Embryonic facial prominence (tissue), 1 donor: ENCODE results near the gene FAM167B.

Experiments used
- DNase-seq: peaks from one replicate; pipeline ENCODE4 v3.0.0-alpha.2; 2016; ENCODE audit errors: extremely low spot score

FAM167B gene

GRCh38 chr1:32223683-32224082, 23.3 kb upstream of the FAM167B start:
- DNase-seq, result no peak

DNA sequence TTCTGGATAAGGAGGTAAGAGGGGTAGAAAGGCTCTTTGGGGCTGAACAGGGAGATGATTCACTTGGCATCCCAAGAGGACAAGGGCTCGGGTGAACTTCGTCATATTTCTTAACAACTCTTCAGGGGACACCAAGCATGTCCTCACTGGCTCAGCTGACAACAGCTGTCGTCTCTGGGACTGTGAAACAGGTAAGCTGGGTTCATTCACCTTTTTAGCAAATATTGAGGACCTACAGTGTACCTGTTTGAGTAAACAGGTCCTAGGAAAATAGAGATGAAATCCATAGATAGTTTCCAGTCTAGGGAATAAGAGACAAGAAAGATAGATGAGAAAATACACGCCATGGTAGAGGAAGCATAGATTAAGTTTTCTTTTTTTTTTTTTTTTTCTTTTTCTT, 22.7 kb upstream of the FAM167B start:
- DNase-seq, result no peak

- DNase-seq, result no peak
Observed at GRCh38 chr1:32228771-32229170, 18.3 kb upstream of the FAM167B start.

DNA sequence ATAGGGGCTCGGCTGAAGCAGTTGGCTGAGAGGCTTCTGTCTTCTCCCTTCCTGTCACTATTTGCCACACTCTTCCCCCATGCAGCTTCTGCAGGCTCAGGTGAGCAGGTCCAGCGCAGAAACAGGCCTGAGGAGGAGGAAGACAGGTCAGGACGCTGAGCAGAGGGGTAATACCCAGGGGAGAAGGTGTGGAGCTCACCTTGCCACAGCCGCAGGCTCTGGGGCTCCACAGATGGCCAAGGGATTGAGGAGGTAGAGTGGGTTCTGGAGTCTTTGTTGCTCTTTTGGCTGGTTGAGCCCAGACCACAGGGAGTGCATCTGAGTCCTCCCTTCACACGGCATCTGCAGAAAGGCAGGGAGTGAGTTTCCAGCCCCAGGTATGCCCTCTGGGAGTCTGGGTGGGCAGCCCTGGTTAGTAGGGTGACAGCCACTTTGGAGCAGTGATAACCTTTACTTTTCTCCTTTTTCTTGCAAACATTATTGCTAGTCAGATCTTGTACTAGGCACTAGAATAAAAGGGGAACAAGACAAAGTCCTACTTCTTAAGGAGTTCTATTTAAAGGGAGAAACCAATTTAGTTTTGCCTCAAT, 15.1 kb upstream of the FAM167B start:
- DNase-seq, result no peak

GRCh38 chr1:32232558-32233304, 14.3 kb upstream of the FAM167B start:
- no peak for DNase-seq

DNA sequence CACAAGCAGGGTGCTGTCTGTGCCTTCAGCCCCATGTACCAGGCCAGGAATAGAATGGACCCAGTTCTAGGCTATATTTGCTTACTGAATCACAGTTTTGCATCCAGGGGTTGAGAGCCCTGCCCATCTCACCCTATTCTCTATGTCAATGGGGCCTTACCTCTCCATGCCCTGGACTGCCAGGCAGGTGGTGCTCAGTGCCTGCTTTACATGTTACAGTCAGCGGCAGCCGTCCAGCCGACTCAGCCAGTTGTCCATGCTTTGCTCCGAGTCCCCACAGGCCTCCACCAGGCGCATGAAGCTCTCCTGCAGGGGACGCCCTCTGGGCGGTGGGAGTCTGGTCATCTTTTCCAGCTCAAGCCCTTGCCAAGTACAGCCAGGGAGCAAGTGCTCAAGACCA, 12.2 kb upstream of the FAM167B start:
- DNase-seq, result no peak

DNA sequence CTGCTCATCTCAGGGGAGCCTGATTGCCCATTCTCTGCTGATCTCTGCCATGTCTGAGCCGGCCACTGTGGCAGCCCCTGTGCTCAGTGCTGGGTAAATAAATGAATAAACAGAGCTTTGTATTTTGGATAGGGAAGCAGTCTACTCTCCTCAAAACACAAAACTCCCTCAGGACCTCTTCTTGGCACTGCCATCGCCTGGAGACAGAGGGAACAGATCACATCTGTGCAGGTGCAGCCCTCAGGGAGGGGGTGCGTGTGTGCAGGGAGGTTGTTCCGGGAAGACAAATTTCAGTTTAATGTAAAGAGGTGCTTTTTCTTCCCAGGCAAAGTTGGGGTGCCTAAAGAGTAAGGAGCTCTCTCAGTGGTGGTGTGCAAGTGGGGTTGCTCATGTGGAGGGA, 7.7 kb upstream of the FAM167B start:
- DNase-seq, result no peak

DNA sequence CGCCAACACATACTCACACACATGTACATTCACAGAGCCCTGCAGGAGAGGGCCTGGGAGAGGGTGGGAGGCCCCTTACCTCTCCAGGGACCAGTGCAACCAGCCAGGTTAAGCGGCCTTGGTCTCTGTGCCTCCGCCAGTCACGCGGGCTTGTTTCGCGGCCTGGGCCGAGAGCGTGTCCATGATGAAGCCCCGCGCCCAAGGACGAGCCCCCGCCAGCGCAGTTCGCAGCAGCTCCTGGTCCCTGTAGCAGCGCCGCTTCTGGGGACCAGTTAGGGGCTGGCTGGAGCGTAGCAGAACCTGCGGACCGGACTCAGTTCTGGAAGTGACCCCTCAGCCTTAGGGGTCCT, 7.3 kb upstream of the FAM167B start:
- no peak for DNase-seq

- no peak for DNase-seq
Observed at GRCh38 chr1:32240140-32240951, 6.7 kb upstream of the FAM167B start.

- no peak for DNase-seq
Observed at GRCh38 chr1:32241001-32241763, 5.8 kb upstream of the FAM167B start.

DNA sequence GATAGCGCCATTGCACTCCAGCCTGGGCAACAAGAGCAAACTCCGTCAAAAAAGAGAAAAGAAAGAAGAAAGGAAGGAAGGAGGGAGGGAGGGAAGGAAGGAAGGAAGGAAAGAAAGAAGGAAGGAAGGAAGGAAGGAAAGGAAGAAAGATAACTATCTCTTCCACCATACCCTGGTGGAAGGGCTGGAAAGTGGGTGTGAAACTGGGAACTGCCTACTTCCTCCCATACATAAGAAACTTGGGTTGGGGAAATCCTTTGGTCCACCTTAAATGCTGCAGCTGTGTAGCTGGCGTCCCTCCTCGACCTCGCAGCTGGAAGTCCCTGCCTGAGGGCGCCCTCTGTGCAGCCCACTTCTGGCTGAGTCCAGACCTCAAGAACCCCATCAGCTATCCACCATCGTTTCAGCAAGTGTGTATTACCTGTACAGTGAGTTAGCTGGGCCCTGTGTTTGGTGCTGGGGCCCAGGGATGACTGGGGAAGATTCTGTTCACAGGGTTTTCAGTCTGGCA, 4.6 kb upstream of the FAM167B start:
- DNase-seq, result no peak

DNA sequence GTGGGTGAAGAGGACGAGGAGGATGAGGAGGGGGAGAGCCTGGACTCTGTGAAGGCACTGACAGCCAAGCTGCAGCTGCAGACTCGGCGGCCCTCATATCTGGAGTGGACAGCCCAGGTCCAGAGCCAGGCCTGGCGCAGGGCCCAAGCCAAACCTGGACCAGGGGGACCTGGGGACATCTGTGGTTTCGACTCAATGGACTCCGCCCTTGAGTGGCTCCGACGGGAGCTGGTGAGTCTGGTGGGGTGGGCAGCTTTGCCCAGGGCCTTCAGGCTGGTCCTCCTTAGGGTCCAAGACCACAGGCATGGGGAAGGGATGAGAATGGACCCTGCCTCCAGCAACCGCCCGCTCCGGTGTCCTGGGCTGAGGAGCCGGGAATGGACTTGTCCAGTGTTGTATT, 430 bp downstream of the FAM167B start:
- DNase-seq, result no peak

- no peak for DNase-seq
Observed at GRCh38 chr1:32247983-32248889, 1.2 kb downstream of the FAM167B start.

GRCh38 chr1:32249831-32250525, 3.0 kb downstream of the FAM167B start:
- DNase-seq, result no peak

DNA sequence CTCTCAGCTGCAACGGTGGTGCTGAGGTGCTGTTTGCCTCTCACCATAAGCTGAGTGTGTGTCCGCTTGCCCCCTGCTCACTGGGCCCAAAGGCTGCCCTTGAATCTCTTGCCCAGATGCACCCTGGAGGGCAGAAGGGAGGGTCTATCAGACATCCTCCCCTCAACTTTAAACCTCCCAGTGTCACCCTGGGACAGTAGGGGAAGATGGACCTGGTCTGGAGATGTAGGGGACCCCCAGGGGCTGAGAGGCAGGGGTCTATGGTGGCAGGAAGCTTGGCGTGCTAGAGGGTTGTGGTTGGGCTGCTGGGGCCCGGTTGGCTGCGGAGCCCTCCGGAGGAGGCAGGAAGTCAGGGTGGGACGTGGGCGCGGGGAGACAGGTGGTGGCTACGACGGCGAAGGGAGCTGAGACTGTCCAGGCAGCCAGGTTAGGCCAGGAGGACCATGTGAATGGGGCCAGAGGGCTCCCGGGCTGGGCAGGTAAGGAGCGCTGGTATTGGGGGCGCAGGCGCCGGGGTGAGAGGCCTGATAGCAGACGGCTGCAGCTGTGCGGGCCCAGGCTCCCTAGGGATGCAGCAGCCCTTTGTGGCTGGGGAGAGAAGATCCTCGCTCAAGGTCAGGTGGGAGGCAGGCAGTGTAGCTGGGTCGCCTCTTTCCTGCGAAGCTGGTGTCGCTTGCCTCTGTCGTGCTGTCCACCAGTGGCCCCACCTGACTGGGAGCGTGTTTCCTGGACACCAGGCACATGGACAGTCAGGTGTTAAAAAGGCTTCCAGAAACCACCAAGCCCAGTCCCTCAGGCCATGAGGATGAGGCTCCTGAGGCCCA, 4.1 kb downstream of the FAM167B start, which contains the start of gene LCK:
LCK (plus strand) TSS at position 373 of the 824 bp plus-strand sequence. CDS start 23,065 bp downstream, outside the sequence.
- no peak for DNase-seq

DNA sequence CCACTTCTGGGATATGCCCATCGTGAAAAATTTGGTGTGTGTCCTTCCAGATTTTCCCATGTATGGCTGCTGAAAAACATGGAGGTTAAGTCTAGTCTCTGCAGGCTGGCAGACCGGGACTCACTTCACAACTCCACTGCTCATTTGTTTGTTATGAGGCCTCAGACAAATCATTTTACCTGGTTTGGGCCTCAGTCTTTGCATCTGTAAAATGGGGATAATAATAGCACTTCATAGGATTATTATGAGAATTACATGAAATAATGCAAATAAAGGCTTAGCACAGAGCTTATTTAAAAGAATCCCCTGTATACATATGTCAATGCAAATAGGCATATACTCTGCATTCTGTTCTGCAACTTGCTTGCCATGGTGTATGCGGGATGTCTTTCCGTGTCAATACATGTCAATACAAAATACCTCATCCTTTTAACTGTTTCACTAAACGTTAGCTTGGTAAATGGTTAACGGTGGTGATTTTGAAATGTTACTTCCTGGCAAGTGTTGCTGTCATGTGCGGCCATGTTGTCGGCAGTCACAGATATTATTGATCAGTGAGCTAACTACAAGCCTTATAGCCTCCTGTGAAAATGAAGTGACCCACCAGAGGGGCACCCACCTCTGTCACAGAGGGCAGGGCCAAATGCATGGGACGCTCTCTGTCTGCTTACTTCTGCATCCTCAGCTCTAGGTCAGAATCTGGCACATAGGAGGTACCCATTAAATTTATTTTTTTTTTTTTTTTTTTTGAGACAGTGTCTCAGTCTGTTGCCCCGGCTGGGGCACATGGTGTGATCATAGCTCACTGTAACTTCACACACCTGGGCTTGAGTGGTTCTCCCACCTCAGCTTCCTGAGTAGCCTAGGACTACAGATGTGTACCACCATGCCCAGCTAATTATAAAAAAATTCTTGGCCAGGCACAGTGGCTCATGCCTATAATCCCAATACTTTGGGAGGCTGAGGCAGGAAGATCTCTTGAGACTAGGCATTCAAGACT, 8.3 kb downstream of the FAM167B start:
- DNase-seq, result no peak

DNA sequence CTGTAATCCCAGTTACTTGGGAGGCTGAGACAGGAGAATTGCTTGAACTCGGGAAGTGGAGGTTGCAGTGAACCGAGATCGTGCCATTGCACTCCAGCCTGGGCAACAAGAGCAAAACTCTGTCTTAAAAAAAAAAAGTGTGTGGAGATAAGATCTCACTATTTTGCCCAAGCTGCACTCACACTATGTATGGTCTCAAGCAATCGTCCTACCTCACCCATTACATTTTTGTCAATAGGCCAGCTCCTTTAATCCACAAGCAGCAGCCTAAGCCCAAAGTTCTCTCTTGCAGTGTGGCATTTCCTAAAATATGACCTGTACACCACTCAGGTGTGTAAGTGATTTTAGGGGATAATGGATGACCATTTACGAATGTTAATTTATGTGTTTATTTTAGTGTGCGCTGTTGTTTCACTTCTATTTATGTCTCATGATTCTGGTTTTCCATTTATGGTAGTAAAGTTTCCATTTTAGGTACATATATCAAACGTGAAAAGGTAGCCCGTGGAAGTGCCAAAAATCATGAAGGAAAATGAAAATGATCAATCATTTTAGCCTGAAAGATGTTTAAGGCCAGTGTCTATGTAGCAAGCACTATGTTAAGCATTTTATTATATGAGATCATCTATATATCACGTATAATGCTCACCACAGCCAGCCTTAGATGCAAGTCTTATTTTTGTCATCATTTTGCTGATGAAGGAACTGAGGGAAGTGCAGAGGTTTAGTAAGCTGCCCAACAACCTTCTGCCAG, 9.6 kb downstream of the FAM167B start:
- DNase-seq, result no peak

DNA sequence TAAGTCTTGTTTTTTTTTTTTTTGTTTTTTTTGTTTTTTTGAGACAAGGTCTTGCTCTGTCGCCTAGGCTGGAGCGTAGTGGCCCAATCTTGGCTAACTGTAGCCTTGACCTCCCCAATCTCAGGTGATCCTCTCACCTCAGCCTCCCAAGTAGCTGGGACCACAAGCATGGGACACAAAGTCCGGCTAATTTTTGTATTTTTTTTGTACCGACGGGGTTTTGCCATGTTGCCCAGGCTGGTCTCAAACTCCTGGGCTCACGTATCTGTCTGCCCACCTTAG, 10.1 kb downstream of the FAM167B start:
- no peak for DNase-seq
